Measurements from ENCODE around the gene DHX9. TPM values are rescaled to one million over a fixed set of nuclear protein-coding genes. Genes with fewer than 3 reads are reported as not detected.
A peak's percentile ranks its signal among the peaks of the same experiment; 100 is the strongest.

DHX9 gene
- polyA plus RNA-seq, 1 donor (not counting 4 experiments of a cell fraction or from before 2014, with no cell fraction given) = 199 TPM

GRCh38 chr1:182835806-182836205, 3.3 kb upstream of the DHX9 start:
- H3K4me3 ChIP-seq (ENCODE audit: control insufficient read depth in 2 of 3, extremely low read depth in 1 of 3, insufficient read depth in 2 of 3, low read depth in 1 of 3, low read length in 3 of 3) = no peak overlapping the region
- no peak for TF ChIP-seq CTCF (optimal IDR thresholded peaks at IDR 0.05 in 1 of 3, IDR thresholded peaks at IDR 0.05 in 1 of 3, conservative IDR thresholded peaks at IDR 0.05 in 1 of 3; ENCODE audit: extremely low read depth in 1 of 3, insufficient read depth in 2 of 3, low read length in 3 of 3)
- TF ChIP-seq EZH2 (IDR thresholded peaks at IDR 0.05; ENCODE audit: low read length) = no peak
- H3K36me3 ChIP-seq (ENCODE audit: control insufficient read depth in 2 of 2, extremely low read depth in 1 of 2, insufficient read depth in 2 of 2, low read length in 2 of 2) = peaks cover 0 to 4% of the 10 kb centered on the region in 2 experiments
- dilution Hi-C loops (cut with MboI; ENCODE audit: extremely low pct_ligation_motif_present, low sequenced_read_pairs) = no loop called here
- no peak overlapping the region for H3K9ac ChIP-seq (ENCODE audit: control insufficient read depth, extremely low read depth, insufficient read depth, low read length)
- H3K27ac ChIP-seq (ENCODE audit: control insufficient read depth, insufficient read depth, low read length) = no peak overlapping the region
- H3K79me2 ChIP-seq (ENCODE audit: control insufficient read depth, insufficient read depth, low read length) = peaks cover 14% of the 10 kb centered on the region
- no peak for DNase-seq (ENCODE audit: low read depth, low spot score)
- H3K27me3 ChIP-seq (ENCODE audit: control insufficient read depth, extremely low read depth, insufficient read depth, low read length) = no peaks in the 10 kb centered on the region
- no peaks in the 10 kb centered on the region for H3K9me3 ChIP-seq (ENCODE audit: control insufficient read depth, low read depth, low read length)
- H3K4me2 ChIP-seq (ENCODE audit: control insufficient read depth, extremely low read depth, insufficient read depth, low read depth, low read length) = no peak overlapping the region
- H3K4me1 ChIP-seq (ENCODE audit: control insufficient read depth, extremely low read depth, insufficient read depth, low read length) = peaks cover 10% of the 10 kb centered on the region
- H3K9me1 ChIP-seq (ENCODE audit: control insufficient read depth, extremely low read depth, insufficient read depth, low read length) = no peaks in the 10 kb centered on the region
- no peak for FAIRE-seq
- H2AFZ ChIP-seq (ENCODE audit: control insufficient read depth, low read length) = no peak overlapping the region
- H4K20me1 ChIP-seq (ENCODE audit: control insufficient read depth, extremely low read depth, insufficient read depth, low read length) = peaks cover 9% of the 10 kb centered on the region

GRCh38 chr1:182841368-182841988, 2.3 kb downstream of the DHX9 start:
- no peak for FAIRE-seq
- H3K4me1 ChIP-seq (ENCODE audit: control insufficient read depth, extremely low read depth, insufficient read depth, low read length) = peaks cover 19% of the 10 kb centered on the region
- H3K27me3 ChIP-seq (ENCODE audit: control insufficient read depth, extremely low read depth, insufficient read depth, low read length) = no peaks in the 10 kb centered on the region
- H3K27ac ChIP-seq (ENCODE audit: control insufficient read depth, insufficient read depth, low read length) = peak overlapping the region; percentile 56
- peak overlapping the region; percentile 98 for H3K4me2 ChIP-seq (ENCODE audit: control insufficient read depth, extremely low read depth, insufficient read depth, low read depth, low read length)
- no peaks in the 10 kb centered on the region for H3K9me1 ChIP-seq (ENCODE audit: control insufficient read depth, extremely low read depth, insufficient read depth, low read length)
- dilution Hi-C loops (cut with MboI; ENCODE audit: extremely low pct_ligation_motif_present, low sequenced_read_pairs) = no loop called here
- H3K9ac ChIP-seq (ENCODE audit: control insufficient read depth, extremely low read depth, insufficient read depth, low read length) = peak overlapping the region; percentile 37
- peaks cover 71% of the 10 kb centered on the region for H3K79me2 ChIP-seq (ENCODE audit: control insufficient read depth, insufficient read depth, low read length)
- peaks cover 9 to 36% of the 10 kb centered on the region in 2 experiments for H3K36me3 ChIP-seq (ENCODE audit: control insufficient read depth in 2 of 2, extremely low read depth in 1 of 2, insufficient read depth in 2 of 2, low read length in 2 of 2)
- no peaks in the 10 kb centered on the region for H3K9me3 ChIP-seq (ENCODE audit: control insufficient read depth, low read depth, low read length)
- peaks cover 45% of the 10 kb centered on the region for H4K20me1 ChIP-seq (ENCODE audit: control insufficient read depth, extremely low read depth, insufficient read depth, low read length)
- no peak overlapping the region for H2AFZ ChIP-seq (ENCODE audit: control insufficient read depth, low read length)
- DNase-seq (ENCODE audit: low read depth, low spot score) = no peak
- peak overlapping the region; percentile 95 to 99 (median 98) for H3K4me3 ChIP-seq (ENCODE audit: control insufficient read depth in 2 of 3, extremely low read depth in 1 of 3, insufficient read depth in 2 of 3, low read depth in 1 of 3, low read length in 3 of 3)
- TF ChIP-seq CTCF (optimal IDR thresholded peaks at IDR 0.05 in 1 of 3, IDR thresholded peaks at IDR 0.05 in 1 of 3, conservative IDR thresholded peaks at IDR 0.05 in 1 of 3; ENCODE audit: extremely low read depth in 1 of 3, insufficient read depth in 2 of 3, low read length in 3 of 3) (no peak), EZH2 (IDR thresholded peaks at IDR 0.05; ENCODE audit: low read length) (no peak)
